Measurements from ENCODE around the gene CRYM.
"Not testable (repeated sequence)": the region's sequence is repeated elsewhere in the genome, so short reads cannot be mapped to it uniquely, and the experiment has no call there.

CRYM gene

DNA sequence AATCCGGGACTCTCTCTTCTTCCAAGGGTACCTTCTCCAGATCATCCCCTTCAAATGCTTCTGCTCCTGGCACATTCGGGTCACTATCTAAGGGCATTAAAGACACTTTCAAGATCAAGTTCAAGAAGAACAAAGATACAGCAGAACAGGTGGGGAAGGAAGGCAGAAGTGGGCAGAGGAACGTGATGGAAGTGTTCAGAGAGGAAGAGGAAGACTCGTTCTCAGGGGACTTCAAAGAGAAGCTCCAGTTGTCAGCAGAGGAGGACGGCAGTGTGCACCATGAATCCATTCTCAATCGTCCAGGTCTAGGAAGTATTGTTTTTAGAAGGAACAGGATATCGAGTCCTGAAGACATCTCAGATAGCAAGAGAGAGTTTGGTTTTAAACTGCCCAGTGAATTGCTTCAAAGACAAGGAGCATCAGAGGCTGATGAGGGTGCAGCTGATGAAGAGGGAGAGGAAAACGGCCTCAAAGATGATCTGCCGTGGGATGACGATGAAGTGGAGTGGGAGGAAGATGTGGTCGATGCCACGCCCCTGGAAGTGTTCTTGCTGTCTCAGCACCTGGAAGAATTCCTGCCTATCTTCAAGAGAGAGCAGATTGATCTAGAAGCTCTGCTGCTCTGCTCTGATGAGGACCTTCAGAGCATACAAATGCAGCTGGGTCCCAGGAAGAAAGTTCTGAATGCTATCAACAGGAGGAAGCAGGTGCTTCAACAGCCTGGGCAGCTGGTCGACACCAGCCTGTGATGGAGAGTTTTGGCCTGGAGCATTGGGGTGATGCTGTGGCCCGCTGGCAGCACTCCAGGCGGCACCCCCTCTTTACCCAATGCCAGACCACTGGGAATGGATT is 27.8 kb downstream of the CRYM start:
- FAIRE-seq = no peak
- no peak for DNase-seq (ENCODE audit: insufficient read length, low spot score)

DNA sequence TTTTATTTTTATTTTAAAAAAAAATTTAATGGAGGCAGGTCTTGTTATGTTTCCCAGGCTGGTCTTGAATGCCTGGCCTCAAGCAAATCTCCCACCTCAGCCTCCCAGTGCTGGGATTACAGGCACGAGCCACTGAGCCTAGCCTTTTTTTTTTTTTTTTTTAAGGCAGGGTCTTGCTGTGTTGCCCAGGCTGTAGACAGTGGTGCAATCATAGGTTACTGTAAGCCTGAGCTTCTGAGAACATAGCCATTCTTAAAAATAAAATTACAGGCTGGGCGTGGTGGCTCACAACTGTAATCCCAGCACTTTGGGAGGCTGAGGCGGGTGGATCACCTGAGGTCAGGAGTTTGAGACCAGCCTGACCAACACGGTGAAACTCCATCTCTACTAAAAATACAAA is 29.9 kb downstream of the CRYM start:
- DNase-seq (ENCODE audit: insufficient read length, low spot score); FAIRE-seq: not testable (repeated sequence)

DNA sequence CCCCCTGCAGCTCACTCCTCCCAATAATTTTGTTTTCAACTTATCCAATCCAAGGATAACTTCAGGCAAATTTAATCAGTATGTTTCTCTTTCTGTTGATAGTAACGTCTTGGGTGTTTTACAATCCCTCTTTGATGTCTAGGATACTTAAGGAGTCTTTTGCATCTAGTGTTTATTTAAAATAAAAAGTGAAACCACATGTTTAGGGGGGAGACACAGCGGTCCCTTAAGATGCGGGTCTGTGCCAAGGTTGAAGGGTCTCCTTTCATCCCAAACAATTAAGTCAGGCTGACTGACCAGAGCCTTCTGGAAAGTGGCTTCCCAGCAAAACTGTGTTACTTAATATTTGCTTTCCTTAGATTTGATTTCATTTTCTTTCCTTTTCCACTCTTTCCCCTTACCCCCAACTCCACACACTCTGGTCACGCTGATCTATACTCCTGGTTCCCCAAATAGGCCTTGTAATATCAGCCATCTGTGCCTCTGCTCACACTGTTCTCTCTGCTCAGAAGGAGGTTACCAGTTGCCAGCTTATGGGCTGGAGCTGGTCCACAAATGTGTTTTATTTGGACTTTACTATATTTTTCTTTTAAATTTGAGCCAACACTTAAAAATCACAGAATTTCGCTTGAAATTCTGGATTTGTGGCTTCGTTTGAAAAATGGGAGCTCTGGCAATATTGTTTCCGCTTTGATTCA is 33.4 kb downstream of the CRYM start:
- no peak for FAIRE-seq
- DNase-seq (ENCODE audit: insufficient read length, low spot score) = no peak

DNA sequence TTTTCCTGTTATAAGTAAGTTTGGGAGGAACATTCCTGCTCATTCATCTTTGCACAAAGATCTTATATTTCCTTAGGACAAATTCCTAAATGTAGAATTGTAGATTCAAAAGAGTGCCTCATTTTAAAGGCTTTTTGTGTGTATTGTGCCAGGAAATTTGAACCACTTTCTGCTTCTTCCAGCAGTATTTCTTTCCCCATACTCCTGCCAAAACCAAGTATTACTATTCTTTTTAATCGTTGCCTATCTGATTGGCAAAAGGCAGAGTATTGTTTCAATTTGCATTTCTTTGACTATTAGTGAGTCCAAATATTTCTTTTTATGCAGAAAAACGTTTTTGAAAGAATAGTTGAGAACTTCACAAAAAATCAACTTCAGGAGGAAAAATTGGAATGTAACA is 35.3 kb downstream of the CRYM start:
- no peak for FAIRE-seq
- DNase-seq (ENCODE audit: insufficient read length, low spot score) = no peak

DNA sequence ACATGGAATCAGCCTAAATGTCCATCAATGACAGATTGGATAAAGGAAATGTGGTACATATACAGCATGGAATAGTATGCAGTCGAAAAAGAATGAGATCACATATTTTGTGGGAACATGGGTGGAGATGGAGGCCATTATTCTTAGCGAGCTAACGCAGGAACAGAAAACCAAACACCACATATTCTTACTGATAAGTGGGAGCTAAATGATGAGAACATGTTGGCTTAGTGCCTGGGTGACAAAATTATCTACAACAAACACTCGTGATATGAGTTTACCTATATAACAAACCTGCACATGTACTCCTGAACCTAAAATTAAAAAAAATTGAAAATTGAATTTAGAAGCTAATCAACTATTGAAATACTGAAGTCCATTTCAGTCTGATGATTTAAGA is 38.4 kb downstream of the CRYM start:
- FAIRE-seq (no peak), DNase-seq (ENCODE audit: insufficient read length, low spot score) (no peak)

DNA sequence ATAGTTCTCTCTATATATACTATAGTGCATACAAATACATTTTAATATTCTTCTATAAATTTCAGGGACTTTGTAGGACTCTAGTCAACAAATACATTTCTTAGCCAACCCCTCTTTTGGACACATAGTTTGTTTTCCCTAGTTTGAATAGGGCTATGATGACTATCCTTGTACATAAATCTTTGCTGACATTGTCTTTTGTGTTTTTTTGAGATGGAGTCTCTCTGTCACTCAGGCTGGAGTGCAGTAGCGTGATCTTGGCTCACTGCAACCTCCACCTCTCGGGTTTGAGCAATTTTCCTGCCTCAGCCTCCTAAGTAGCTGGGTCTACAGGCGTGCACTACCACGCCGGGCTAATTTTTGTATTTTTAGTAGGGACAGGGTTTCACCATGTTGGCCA is 41.3 kb downstream of the CRYM start:
- FAIRE-seq (no peak), DNase-seq (ENCODE audit: insufficient read length, low spot score) (no peak)

DNA sequence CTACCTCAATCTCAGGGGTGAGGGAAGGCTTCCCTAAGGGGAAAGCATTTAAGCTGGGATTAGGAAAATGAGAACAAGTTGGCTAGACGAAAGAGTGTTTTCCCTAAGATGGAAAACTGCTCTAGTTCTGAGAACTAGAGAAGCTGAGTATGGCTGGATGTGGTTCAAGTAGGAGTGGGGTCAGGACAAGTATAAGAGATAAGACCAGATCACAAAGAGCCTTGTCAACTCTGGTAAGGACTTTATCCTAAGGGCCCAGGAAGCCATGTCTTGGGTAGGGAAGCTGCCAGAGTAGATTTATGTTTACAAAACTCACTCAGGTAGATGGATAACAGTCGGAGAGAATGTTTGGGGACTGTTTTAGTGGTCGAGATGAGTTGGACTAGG is 42.9 kb downstream of the CRYM start:
- no peak for DNase-seq (ENCODE audit: insufficient read length, low spot score)
- no peak for FAIRE-seq

DNA sequence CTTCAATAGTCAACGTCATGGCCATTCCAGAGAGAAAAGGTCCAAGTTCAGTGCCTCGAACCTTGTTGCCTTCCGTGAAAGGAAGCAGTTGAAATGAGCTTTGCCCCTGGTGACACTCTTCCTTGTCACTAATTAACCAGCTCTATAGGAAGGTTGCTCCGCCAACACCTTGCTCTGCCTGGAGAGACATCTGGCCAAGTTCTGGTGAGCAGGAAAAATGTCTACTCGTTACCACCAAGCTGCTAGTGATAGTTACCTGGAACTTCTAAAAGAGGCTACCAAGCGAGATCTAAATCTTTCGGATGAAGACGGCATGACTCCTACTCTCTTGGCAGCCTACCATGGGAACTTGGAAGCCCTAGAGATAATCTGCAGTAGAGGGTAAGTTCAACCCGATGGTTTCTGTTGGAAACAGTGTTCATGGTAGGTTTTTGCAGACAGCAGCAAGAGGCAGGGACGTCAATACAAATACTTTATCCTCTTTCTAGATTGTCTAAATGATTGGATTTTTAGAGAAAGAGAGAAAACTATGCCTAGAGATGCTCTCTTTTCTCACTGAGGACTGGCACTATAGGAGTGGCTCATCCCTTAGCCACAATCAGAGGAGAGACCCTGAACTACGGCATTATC is 44.5 kb downstream of the CRYM start, which contains the start of gene ANKS4B:
ANKS4B (plus strand) TSS at position 179 of the 630 bp plus-strand sequence; CDS start at position 218, 39 bp downstream.
- FAIRE-seq (no peak), DNase-seq (ENCODE audit: insufficient read length, low spot score) (no peak)

DNA sequence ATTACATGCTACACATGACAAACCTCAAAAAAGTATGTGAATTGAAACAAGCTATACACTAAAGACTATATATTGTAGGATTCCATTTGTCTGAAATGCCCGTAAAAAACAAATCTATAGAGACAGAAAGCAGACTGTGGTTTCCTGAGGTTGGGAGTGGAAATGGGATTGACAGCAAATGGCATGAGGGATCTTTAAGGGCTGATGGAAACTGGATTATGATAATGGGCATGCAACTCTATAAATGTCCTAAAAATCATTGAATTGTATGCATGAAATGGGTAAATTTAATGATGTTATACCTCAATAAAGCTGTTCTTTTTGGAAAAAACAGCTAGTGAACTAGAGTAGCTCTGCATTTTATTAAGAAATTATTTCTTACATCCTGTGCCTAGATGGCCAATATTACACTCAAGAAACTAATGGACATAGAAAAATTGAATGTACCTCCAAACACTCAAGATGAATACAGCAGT is 45.0 kb downstream of the CRYM start:
- DNase-seq (ENCODE audit: insufficient read length, low spot score) (no peak), FAIRE-seq (no peak)

DNA sequence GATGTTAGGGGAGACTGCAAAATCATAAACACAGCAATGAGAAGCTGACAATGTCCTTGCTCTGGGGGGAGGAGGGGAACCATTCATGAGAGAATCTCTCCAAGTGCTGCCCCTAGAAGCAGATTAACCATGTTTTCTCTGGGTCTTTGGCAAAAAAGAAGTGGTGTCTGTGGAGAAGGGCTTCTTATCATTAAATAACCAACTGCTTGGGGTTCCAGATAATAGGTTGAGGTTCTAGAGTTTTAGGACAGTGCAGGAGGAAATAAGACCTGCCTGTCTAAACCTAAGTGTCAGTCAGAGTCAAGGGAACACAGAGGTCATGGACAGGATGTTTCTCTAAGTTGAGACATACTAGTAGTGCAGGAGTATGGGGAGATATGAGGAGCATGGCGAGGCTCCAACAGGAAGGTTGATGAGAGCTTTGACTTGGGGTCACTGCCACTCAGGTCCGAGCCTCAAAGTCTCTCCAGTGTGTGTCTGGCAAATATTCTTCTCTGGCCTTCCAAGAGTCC is 49.7 kb downstream of the CRYM start:
- no peak for FAIRE-seq
- DNase-seq (ENCODE audit: insufficient read length, low spot score) = no peak

DNA sequence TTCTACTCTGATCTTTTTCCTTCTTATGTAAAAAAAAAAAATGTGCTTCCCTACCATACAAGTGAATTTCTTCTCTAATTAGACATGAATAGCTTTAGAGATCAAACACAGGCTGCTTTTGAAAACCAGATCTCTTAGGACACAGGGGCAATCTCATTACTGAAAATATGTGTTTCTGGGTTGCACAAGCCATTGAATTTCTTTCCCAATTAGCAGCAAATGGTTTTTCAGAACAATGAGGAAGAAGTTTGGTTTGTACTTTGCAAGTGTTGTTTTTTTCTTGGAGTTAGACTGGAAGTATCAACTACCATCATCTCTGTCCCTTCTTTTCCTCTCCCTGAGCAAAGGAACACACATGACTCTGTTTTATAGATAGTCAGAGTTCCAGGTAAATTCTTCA is 50.2 kb downstream of the CRYM start:
- DNase-seq (ENCODE audit: insufficient read length, low spot score) (no peak), FAIRE-seq (no peak)

DNA sequence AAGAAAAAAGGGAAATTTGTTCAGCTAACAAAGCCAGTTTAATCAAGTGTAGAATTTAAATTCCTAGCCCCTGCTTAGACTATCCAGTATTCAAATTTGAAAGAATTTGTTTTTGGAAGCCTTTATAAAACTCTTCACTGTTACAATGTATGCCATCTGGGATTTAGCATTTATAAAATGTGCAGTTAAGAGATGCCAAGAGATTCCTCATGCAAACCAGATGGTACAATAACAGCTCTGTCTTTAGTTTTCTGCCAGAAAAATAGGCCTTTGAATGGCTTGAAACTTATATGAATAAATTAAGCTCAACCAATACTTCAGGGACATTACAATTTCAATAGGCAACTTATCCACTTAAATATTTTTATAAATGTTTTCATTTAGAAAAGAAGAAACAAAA is 51.3 kb downstream of the CRYM start:
- FAIRE-seq = no peak

DNA sequence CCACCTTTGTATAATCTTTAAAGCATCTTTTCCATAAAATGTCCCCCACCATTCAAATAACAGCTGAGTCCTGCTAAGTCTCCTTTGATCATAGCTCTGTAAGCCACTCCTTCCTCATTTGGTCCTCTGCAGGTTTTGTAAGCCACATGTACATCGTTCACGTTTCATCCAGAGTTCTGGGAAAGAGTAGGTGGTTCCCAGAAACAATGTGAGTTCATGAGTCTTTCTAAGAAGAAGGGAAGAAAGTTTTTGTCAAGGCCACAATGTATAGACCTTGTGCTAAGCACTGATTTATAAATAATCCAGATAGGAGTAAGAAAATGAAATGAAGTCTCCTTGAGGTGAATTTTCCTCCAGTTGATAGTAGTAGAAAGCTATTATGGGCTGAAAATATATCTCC is 53.3 kb downstream of the CRYM start:
- no peak for DNase-seq (ENCODE audit: insufficient read length, low spot score)
- FAIRE-seq = no peak

More for the DNA sequence above, 51.3 kb downstream of the CRYM start:
- DNase-seq (ENCODE audit: insufficient read length, low spot score) = no peak

DNA sequence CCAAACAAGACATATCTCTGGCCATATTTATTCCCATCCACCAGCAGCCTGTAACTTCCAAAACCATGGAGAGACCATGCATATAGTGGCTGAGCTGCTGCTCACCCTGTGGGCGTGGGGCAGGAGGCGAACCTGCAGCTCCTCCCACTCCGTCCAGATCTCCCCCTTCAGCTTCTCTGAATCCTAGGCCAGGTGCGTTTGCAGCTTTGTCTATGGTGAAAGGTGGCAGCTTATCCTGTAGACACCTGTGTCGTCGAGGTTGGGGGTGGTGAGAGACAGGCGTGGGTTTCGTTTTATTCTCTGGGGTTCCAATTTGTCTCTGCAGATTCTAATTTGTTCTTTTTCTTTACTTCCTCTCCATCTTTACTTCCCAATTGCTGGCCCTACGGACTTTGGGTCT is 54.3 kb downstream of the CRYM start:
- FAIRE-seq = no peak
- DNase-seq (ENCODE audit: insufficient read length, low spot score) = no peak

DNA sequence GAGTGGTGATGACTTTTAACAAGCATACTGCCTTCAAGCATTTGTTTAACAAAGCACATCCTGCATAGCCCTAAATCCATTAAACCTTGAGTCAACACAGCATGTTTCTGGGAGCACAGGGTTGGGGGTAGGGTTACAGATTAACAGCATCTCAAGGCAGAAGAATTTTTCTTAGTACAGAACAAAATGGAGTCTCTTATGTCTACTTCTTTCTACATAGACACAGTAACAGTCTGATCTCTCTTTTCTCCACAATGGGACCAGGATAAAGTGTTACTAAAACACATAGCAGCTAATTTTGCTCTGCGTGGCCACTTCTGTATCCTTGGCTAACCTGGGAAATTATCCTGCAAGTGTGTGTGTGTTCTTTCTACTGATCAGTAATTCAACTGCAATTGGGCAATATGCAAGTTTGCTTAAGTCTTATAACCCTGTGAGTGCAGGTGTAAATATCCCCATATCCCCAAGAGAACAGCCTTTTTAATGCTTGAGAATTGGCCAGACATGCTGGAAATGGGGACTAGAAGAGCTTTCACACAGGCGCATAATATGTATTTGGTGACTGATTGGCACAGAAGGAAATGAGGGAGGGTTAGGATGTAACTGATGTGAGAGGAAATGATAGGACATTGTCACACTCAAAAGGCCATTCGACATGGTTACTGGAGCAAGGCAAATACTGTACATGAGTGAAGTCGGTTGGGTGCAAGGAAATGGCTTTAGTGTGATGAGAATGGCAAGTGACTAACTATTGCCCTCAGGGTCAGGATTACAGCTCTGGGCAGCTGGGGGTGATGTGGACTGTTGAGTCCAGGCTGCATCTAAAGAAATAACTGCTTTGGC is 55.4 kb downstream of the CRYM start:
- DNase-seq (ENCODE audit: insufficient read length, low spot score) (no peak), FAIRE-seq (no peak)

DNA sequence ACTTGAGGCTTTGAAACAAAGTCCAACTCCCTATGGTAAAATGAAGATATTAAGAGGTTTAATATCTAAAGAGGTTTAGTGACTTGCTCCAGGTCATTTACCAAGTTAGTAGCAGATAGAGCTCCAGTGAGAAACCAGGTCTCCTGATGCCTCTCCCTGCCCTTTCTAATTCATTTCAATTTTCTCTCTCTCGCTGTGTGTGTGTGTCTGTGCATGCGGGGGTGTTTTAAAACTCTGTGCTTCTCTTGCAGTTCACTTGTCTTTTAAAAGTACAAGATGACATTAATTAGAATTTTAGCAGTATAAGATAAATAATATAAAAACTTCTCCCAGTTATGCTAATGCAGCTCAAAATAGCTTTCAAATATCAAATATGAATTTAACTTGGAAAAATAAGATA is 58.5 kb downstream of the CRYM start:
- FAIRE-seq (no peak), DNase-seq (ENCODE audit: insufficient read length, low spot score) (no peak)

DNA sequence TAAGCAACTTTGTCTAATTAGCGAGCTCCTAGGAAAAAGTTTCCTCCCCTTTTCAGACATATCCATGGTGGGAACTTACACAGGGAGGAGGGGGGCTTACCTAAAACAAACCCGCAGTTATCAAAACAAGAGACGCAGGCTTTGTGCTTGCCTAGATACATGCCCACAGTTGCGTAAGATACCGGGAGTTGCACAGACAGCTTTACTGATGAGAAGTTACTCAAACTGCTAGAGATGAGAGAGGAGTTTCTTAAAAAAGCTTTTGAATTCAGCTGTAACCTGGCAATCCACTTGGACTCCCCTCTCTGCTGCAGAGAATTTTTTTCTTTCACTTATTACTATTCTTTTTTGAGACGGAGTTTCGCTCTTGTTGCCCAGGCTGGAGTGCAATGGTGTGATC is 59.9 kb downstream of the CRYM start:
- DNase-seq (ENCODE audit: insufficient read length, low spot score) (no peak), FAIRE-seq (no peak)

DNA sequence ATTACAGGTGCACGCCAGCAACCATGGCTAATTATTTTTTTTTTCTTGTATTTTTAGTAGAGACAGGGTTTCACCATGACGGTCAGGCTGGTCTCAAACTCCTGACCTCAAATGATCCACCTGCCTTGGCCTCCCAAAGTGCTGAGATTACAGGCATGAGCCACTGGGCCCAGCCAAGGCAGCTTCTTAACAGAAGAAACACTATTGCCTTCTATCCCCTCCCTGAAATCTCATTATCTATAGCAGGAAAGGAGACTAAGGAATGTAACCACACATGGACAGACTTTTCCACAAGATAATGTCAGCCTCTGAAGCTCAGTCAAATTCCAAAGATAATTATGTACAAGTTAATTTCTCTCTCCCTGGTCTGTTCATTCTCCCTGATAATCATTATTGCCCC is 61.0 kb downstream of the CRYM start:
- FAIRE-seq = no peak
- DNase-seq (ENCODE audit: insufficient read length, low spot score) = no peak

DNA sequence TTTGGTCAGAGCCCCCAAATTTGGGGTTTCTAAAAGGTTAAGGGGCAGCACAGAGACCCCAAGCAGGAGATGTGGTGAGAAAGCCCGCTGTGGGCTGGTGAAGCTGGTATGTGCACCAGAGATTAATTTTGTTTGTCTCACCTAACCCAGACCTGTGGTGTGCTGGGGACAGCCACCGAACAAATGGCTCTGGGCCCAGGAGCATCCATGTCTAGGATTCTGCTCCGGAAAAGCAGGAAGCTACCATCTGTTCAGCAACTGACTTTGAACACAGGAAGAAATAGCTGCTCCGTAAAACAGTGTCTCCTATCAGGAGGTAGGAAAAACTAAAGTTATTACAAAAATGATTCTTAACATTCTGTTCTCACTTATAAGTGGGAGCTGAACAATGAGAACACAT is 64.0 kb downstream of the CRYM start:
- no peak for DNase-seq (ENCODE audit: insufficient read length, low spot score)
- FAIRE-seq = no peak

DNA sequence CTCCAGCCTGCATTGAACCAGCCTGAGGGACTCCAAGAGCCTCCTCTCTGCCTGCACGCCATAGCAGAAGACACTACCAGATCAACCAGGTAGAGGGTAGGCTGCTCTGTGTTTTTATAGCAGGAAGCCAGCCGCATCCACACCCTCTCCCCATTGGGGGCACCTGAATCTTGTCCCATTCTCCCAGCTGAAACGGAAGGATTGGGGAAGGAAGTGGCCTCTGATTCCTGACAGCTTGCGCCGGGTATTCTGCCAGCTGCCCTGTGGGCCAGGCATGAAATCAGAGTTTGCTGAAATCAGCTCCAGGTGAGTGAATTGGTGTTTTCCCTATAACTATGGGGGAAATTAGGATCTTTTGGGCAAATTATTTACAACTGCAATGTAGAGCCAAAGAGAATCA is 66.6 kb downstream of the CRYM start, which contains the start of gene ZP2:
ZP2 (minus strand) TSS at position 89 of the 400 bp plus-strand sequence; CDS start at position 62, 27 bp downstream.
- FAIRE-seq (no peak), DNase-seq (ENCODE audit: insufficient read length, low spot score) (no peak)
